H54 (cell line): Measurements from ENCODE around the gene IMMP2L.

Experiments used
- DNase-seq: peaks from one replicate; pipeline ENCODE4 v3.0.0; 2011; ENCODE audit warnings: low spot score, mixed read lengths; ENCODE audit not compliant: insufficient read length
- FAIRE-seq: peaks from 3 replicates; lab custom pipeline; 2011; peaks lifted over from hg19 to GRCh38; lab: Jason Lieb, UNC
- POLR2A ChIP-seq: IDR thresholded peaks from 2 replicates; pipeline ENCODE4 v1.6.1; 2011; ENCODE audit warnings: low read depth, mild to moderate bottlenecking, low read length

IMMP2L gene

DNA sequence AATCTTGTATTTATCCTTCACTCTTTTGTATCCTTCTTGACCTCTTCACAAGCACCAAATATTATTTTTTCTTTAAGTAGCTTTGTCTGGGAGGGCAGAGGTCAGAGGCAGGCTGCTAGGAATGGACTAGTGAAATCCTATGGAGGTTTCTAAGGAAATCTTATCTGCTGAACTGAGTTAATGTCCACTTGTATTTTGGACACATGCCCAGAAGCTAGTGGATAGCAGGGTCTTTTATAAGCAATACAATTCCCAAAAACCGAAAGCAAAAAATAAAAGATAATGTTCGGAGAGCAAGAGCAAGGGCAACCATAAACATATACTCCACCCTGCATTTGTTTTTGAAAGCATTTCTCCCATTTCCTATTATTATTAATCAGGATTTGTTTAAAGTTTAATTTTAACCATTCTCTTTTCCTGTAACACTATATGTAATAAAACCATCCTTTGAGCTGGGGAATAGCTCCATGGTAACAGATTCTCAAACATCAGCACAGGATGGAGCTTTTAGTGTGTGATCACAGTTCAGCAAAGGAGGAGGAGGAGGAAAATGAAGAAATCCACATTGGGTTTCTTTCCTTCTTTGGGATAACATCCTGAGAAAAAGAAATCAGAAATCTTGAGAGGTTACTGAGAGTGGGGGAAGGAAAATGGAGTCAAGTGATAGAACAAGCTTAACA lies 799.6 kb downstream of the IMMP2L start:
- DNase-seq, result no peak
- no peak for TF ChIP-seq POLR2A
- FAIRE-seq, result no peak

DNA sequence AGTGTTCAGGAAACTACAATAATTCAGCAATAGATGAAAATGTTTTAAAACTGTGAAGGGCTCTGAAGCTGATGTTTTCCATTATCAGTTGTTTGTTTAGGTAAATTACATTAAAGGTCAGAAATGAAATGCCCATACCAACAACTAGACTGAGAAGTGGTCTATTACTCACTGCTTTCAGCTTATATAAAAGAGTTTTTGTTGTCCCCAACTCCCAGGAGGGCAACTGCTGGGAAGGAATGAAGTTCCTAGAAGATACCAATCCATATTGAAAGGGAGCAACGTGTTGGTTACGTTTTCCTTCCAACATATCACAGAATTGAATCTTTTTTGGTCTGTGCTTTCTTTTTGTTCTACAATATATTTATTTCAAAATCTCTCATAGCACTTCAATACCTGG lies 802.0 kb downstream of the IMMP2L start:
- no peak for TF ChIP-seq POLR2A

GRCh38 chr7:110759069-110759468 lies 803.2 kb downstream of the IMMP2L start:
- FAIRE-seq (no peak), DNase-seq (no peak)
- no peak for TF ChIP-seq POLR2A

More for the DNA sequence above, 802.0 kb downstream of the IMMP2L start:
- FAIRE-seq (no peak), DNase-seq (no peak)

DNA sequence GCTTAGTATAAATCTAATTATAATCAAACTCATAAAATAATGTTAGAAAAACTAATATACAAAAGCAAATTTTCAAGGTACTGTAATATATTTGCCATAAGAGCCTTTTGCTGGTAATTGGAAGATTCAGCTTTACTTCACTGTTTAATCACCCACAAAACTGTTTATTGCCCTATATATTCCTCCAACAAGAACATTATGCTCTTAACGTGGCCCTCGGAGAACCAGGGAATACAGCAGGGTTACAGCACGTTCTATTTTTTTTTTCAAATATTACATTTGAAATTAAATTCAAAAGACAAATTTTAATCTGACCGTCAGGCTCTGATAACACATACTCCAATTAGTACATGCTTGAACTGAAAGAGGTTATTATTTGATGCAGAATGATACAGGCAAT lies 807.6 kb downstream of the IMMP2L start:
- DNase-seq (no peak), FAIRE-seq (no peak)
- no peak for TF ChIP-seq POLR2A

GRCh38 chr7:110750931-110751605 lies 811.2 kb downstream of the IMMP2L start:
- FAIRE-seq (no peak), DNase-seq (no peak)
- no peak for TF ChIP-seq POLR2A

- DNase-seq, result no peak
These were observed 829.1 kb downstream of the IMMP2L start for GRCh38 chr7:110733221-110733620.

DNA sequence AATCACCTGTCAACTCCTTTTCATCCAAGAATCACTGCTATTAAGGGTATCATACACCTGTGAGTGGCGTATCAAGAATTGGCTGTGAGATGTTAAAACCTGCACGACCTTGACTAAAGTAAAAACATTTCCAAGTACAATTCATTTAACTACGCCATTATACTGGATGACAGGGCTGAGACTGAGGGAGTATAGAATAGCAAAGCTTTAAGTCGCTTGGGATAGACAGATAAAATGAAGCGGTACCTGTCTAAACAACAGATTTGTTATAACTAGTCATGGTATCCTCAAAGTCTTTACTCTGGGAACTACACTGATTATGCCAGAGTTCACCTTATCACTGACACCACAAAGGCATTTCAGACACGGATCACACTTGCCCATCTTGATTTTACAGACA lies 837.5 kb downstream of the IMMP2L start:
- TF ChIP-seq POLR2A, result no peak
- FAIRE-seq (no peak), DNase-seq (no peak)

More at GRCh38 chr7:110733221-110733620, 829.1 kb downstream of the IMMP2L start:
- FAIRE-seq, result no peak
- no peak for TF ChIP-seq POLR2A

DNA sequence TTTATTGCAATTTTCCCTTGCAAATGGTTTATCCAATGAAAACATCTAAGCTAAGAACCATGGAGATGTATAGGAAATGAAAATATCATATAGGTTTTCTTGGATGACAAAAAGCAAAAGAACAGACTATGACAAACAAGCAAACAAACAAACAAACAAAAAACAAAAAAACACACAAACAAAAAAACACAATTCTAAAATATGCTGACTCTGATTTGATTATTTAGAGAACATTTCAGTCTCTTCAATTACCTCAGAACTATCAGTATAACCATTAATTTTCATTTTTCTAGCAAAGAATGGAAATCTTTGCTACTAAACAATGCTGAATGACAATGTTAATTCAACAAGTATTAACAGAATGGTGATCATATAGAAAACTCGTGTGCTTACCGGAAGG lies 840.9 kb downstream of the IMMP2L start:
- TF ChIP-seq POLR2A, result no peak
- FAIRE-seq (no peak), DNase-seq (no peak)

DNA sequence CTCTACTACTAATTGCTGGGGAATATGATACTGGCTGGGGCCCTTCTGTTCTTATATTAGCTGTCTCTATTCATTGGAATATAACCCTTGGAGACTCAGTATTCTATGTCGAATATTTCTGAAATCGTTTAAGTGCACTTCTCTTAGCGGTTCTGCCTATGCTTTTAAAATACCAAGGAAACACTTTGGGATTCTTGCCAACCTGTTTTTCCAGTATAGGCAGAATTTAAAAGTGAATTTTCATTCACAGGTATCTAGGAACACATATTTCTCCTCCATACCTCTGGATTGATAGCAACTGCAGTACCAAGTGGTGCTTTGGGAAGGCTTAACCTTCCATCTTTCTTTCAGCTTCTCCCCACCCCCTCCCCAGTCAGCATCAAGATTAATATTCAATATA lies 841.7 kb downstream of the IMMP2L start:
- TF ChIP-seq POLR2A, result no peak
- FAIRE-seq (no peak), DNase-seq (no peak)

DNA sequence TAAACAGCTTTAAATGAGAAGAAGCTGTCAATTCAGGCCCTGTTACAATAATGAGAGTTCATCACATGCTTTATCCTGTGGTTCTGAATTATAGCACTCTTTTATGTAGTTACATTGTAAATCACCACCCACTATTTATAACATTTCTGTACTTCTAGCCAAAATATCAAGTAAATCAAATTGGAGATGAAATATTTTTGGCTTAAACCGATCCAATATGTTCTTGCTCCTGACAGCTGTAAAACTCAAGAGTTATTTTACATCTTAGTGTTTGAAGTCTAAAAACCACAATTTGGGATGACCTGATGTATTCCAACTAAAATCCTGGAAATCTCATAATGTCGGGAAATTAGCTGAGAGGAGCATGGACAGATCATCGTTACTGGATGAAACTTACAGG lies 842.6 kb downstream of the IMMP2L start:
- FAIRE-seq (no peak), DNase-seq (no peak)
- TF ChIP-seq POLR2A, result no peak

DNA sequence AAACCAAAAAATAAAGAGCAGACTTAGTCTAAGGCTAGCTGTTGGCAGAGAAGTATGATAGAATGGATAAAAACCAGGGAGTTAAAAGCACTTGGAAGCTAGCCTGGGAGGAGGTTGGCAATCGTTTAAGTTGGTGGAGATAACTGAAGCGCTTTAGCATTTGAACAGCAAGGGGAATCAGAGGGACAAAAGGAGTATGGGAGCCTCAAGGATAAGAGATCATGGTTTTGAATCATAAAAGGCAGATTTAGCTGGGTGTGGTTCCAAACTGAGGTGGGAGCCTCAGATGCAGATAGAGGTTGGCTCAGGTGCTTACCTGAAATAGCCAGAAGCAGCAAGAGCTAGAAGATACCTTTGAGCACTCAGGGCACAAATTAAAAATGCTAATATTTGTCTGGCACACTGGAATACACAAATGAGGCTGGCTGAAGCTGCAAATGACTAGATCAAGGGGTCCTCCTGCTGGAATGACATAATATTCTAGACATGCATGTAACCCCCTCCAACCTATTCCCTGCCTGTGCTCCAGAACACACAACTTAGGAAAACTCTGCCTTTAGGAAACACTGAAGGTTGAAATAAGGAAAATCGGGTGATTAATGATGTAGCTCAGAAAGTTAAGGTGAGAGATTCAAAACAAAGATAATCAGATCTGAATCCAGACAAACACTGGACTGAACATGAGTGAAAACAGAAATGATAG lies 843.6 kb downstream of the IMMP2L start:
- no peak for TF ChIP-seq POLR2A
- no peak for DNase-seq
- no peak for FAIRE-seq

- DNase-seq, result no peak
- no peak for TF ChIP-seq POLR2A
- no peak for FAIRE-seq
These were observed 858.1 kb downstream of the IMMP2L start for GRCh38 chr7:110704225-110704624.

- FAIRE-seq (no peak), DNase-seq (no peak)
- TF ChIP-seq POLR2A, result no peak
These were observed 863.7 kb downstream of the IMMP2L start for GRCh38 chr7:110698576-110698975.

DNA sequence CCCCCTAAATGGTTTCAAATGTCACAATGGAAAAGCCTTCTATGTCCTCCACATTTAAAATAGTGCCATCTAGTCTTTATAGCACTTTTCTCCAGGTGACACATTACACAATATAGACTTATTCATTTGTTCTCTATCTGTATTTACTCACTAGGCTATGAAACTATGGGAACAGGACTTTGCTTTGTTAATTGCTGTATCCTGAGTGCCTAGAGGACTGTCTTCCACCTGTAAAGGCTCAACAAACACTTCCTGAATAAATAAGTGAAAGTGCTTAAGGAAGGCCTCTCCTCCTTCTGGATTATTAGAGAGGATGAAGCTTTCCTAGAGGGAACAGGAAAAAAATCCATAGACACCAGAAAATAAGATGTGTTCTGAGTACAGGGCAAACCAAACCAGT lies 868.9 kb downstream of the IMMP2L start:
- DNase-seq (no peak), FAIRE-seq (no peak)
- no peak for TF ChIP-seq POLR2A
